OCI-LY3 (cell line): Measurements from ENCODE around the gene SCPEP1.

ENCODE experiments used
- H2AFZ ChIP-seq: fragments of 200-600, 300-600 bp; shearing (Covaris generic); 2 replicates; pipeline ENCODE4 v1.6.0; 2014; ENCODE audit warnings: antibody characterized with exemption, low read depth, low read length
- H3K27ac ChIP-seq: fragments of 200-600, 300-600 bp; sonication (generic); 2 replicates; pipeline ENCODE4 v1.5.1; 2014; ENCODE audit warnings: mild to moderate bottlenecking, low read length, moderate library complexity, mixed read lengths
- H3K27me3 ChIP-seq: fragments of 200-600, 300-600 bp; sonication (generic); 2 replicates; pipeline ENCODE4 v1.6.1; 2014; ENCODE audit warnings: low read depth, low read length, mixed read lengths
- H3K36me3 ChIP-seq: fragments of 200-600, 300-600 bp; sonication (generic); replicated peaks from 2 replicates; pipeline ENCODE3; 2014; ENCODE audit warnings: low read depth, low read length, mixed read lengths
- H3K4me1 ChIP-seq: fragments of 300-600, 200-600 bp; sonication (generic); 2 replicates; pipeline ENCODE4 v1.6.1; 2014; ENCODE audit warnings: low read length, mixed read lengths
- H3K4me2 ChIP-seq: fragments of 200-600, 300-600 bp; sonication (generic); 2 replicates; pipeline ENCODE4 v1.6.1; 2014; ENCODE audit warnings: low read length, mixed read lengths
- H3K4me3 ChIP-seq: fragments of 300-600, 200-600 bp; sonication (generic); 2 replicates; pipeline ENCODE4 v1.5.1; 2014; ENCODE audit warnings: antibody characterized with exemption, mild to moderate bottlenecking, low read length, moderate library complexity
- H3K79me2 ChIP-seq: fragments of 300-600, 200-600 bp; shearing (Covaris generic); 2 replicates; pipeline ENCODE4 v1.6.1; 2014; ENCODE audit warnings: mild to moderate bottlenecking, low read length, mixed read lengths
- H3K9ac ChIP-seq: fragments of 300-600, 200-600 bp; shearing (Covaris generic); 2 replicates; pipeline ENCODE4 v1.6.0; 2014; ENCODE audit warnings: mild to moderate bottlenecking, low read length, moderate library complexity
- H3K9me3 ChIP-seq: fragments of 200-600, 300-600 bp; shearing (Covaris generic); 2 replicates; pipeline ENCODE4 v1.6.1; 2014; ENCODE audit warnings: low read length, mixed read lengths; ENCODE audit not compliant: insufficient read depth
- H4K20me1 ChIP-seq: fragments of 200-600, 300-600 bp; sonication (generic); 2 replicates; pipeline ENCODE4 v1.6.1; 2016; ENCODE audit warnings: low read length, mixed read lengths; ENCODE audit not compliant: insufficient read depth
- CTCF ChIP-seq: fragments of 200-600, 300-600 bp; sonication (generic); IDR thresholded peaks from 2 replicates; pipeline ENCODE4 v1.5.1; 2014; ENCODE audit warnings: antibody characterized with exemption, low read length, low read depth
- EZH2phosphoT487 ChIP-seq: fragments of 200-600 bp; shearing (Covaris generic); IDR thresholded peaks from 2 replicates; pipeline ENCODE4 v1.6.1; 2018; ENCODE audit warnings: antibody characterized with exemption, mixed run types, low read depth

The SCPEP1 gene

GRCh38 chr17:57009737-57010445, 32.0 kb downstream of the SCPEP1 start:
- Histone ChIP-seq H2AFZ (peak overlapping the region; percentile 97), H3K36me3 (no peaks in the 10 kb centered on the region), H3K9ac (peak overlapping the region; percentile 36; the same call in 1 of the 2 replicates), H3K9me3 (no peaks in the 10 kb centered on the region), H3K27me3 (no peaks in the 10 kb centered on the region), H3K4me1 (peaks cover 6% of the 10 kb centered on the region), H3K4me3 (peak overlapping the region; percentile 72), H3K27ac (no peak overlapping the region), H3K4me2 (peak overlapping the region; percentile 89), H4K20me1 (no peaks in the 10 kb centered on the region), H3K79me2 (no peaks in the 10 kb centered on the region)
- TF ChIP-seq CTCF (peak; percentile 68), EZH2phosphoT487 (no peak)

- peak overlapping the region; percentile 97 for H2AFZ ChIP-seq
- H3K4me2 ChIP-seq, result peak overlapping the region; percentile 89
- H3K79me2 ChIP-seq, result no peaks in the 10 kb centered on the region
- no peaks in the 10 kb centered on the region for H3K36me3 ChIP-seq
- no peak overlapping the region for H3K27ac ChIP-seq
- no peaks in the 10 kb centered on the region for H3K9me3 ChIP-seq
- peak overlapping the region; percentile 36; the same call in 1 of the 2 replicates for H3K9ac ChIP-seq
- TF ChIP-seq CTCF (no peak), EZH2phosphoT487 (no peak)
- H3K27me3 ChIP-seq, result no peaks in the 10 kb centered on the region
- H3K4me1 ChIP-seq, result no peaks in the 10 kb centered on the region
- H3K4me3 ChIP-seq, result peak overlapping the region; percentile 72
- H4K20me1 ChIP-seq, result no peaks in the 10 kb centered on the region
Observed at GRCh38 chr17:57010487-57010886, 32.6 kb downstream of the SCPEP1 start.

- Histone ChIP-seq H4K20me1 (no peaks in the 10 kb centered on the region), H2AFZ (no peak overlapping the region), H3K9ac (no peak overlapping the region), H3K4me2 (no peak overlapping the region), H3K4me1 (no peaks in the 10 kb centered on the region), H3K36me3 (no peaks in the 10 kb centered on the region), H3K27ac (no peak overlapping the region), H3K9me3 (no peaks in the 10 kb centered on the region), H3K79me2 (no peaks in the 10 kb centered on the region), H3K4me3 (no peak overlapping the region), H3K27me3 (no peaks in the 10 kb centered on the region)
- TF ChIP-seq CTCF (no peak), EZH2phosphoT487 (no peak)
Observed at GRCh38 chr17:57011491-57012015, 33.6 kb downstream of the SCPEP1 start.

GRCh38 chr17:57016071-57016763, 38.3 kb downstream of the SCPEP1 start:
- Histone ChIP-seq H3K27me3 (no peaks in the 10 kb centered on the region), H3K4me2 (no peak overlapping the region), H3K36me3 (no peaks in the 10 kb centered on the region), H4K20me1 (no peaks in the 10 kb centered on the region), H3K4me3 (no peak overlapping the region), H3K4me1 (no peaks in the 10 kb centered on the region), H3K79me2 (no peaks in the 10 kb centered on the region), H3K9me3 (no peaks in the 10 kb centered on the region), H3K27ac (no peak overlapping the region), H2AFZ (no peak overlapping the region), H3K9ac (no peak overlapping the region)
- TF ChIP-seq CTCF (no peak), EZH2phosphoT487 (no peak)
